HCT116 (cell line): Measurements from ENCODE around the gene MUC20. TPM values are rescaled to one million over a fixed set of nuclear protein-coding genes. Genes with fewer than 3 reads are reported as not detected.
"Not testable (repeated sequence)": the region's sequence is repeated elsewhere in the genome, so short reads cannot be mapped to it uniquely, and the experiment has no call there.

Experiments used
- ATAC-seq: fragments of 200-7000 bp; cut with Tn5 transposase; 2 replicates; pipeline ENCODE4 v1.9.1; 2020; ENCODE audit warnings: mild to moderate bottlenecking, moderate library complexity
- BruUV-seq: library from RNA; stranded (reverse); fragments of 400-500 nt; replicated peaks from 2 replicates; lab custom pipeline; 2021; lab: Mats Ljungman, UMichigan
- CTCF ChIA-PET: fragments of 300-600 bp; sonication (Branson Sonifier 250); formaldehyde crosslinking; loops from one replicate; lab custom pipeline; 2021; ENCODE audit warnings: antibody characterized with exemption; lab: Charles Lee
- POLR2A ChIA-PET: fragments of 300-600, 350-600 bp; sonication (Branson Sonifier 250); formaldehyde crosslinking; loops from one replicate; lab custom pipeline; 2021; ENCODE audit warnings: antibody characterized with exemption; lab: Charles Lee
- RAD21 ChIA-PET, 2 experiments: fragments of 300-600 bp; sonication (Branson Sonifier 250); formaldehyde crosslinking; loops; one replicate each; lab custom pipeline; 2023; ENCODE audit warnings: low total read pairs in 2 of 2; ENCODE audit not compliant: uncharacterized antibody in 2 of 2, unreplicated experiment in 2 of 2, low non-redundant PET in 1 of 2; lab: Charles Lee
- DNase-seq: peaks from one replicate; pipeline ENCODE4 v3.0.0-alpha.2; 2010; ENCODE audit warnings: low read depth, low spot score
- H2AFZ ChIP-seq: fragments of 200-600 bp; shearing (Covaris generic), sonication (generic); 2 replicates; pipeline ENCODE4 v1.6.1; 2017; ENCODE audit warnings: low read depth, mixed run types, mixed read lengths, antibody characterized with exemption, low read length; ENCODE audit not compliant: poor library complexity, severe bottlenecking
- H3K27ac ChIP-seq: 2 replicates; pipeline ENCODE4 v1.5.1; 2012; ENCODE audit warnings: low read depth, low read length
- H3K27me3 ChIP-seq: fragments of 200-600 bp; sonication (generic); 2 replicates; pipeline ENCODE4 v1.6.1; 2016; ENCODE audit warnings: mixed run types, low read length, mixed read lengths; ENCODE audit not compliant: insufficient read depth
- H3K36me3 ChIP-seq, 2 experiments: fragments of 200-500 bp in 1 of 2; fragments of 200-600 bp in 1 of 2; sonication (Bioruptor generic) in 1 of 2; sonication (generic) in 1 of 2; 2 replicates each; pipeline versions ENCODE4 v1.5.1 to v1.6.1; 2014 to 2016; ENCODE audit warnings: low read length in 2 of 2, inconsistent platforms in 1 of 2, mixed read lengths in 1 of 2, mixed run types in 1 of 2; ENCODE audit not compliant: insufficient read depth in 2 of 2, control insufficient read depth in 1 of 2
- H3K4me1 ChIP-seq, 2 experiments: fragments of 200-600 bp in 1 of 2; sonication (generic) in 1 of 2; 2 replicates each; pipeline versions ENCODE4 v1.5.1 to v1.6.1; 2012 to 2017; ENCODE audit warnings: low read length in 2 of 2, inconsistent platforms in 1 of 2, mild to moderate bottlenecking in 1 of 2, mixed read lengths in 1 of 2, mixed run types in 1 of 2, moderate library complexity in 1 of 2; ENCODE audit not compliant: insufficient read depth in 2 of 2, control insufficient read depth in 1 of 2
- H3K4me2 ChIP-seq: fragments of 200-600 bp; sonication (generic); 2 replicates; pipeline ENCODE4 v1.6.1; 2017; ENCODE audit warnings: mixed run types, low read length, mixed read lengths
- H3K4me3 ChIP-seq, 2 experiments: fragments of 200-600 bp in 1 of 2; sonication (generic) in 1 of 2; replicated peaks in 1 of 2; 2 replicates each; pipeline ENCODE4 v1.5.1; 2011 to 2016; ENCODE audit warnings: low read length in 2 of 2, control low read depth in 1 of 2, low read depth in 1 of 2, mild to moderate bottlenecking in 1 of 2, mixed read lengths in 1 of 2, mixed run types in 1 of 2
- H3K79me2 ChIP-seq: fragments of 200-600 bp; sonication (generic); 2 replicates; pipeline ENCODE4 v1.6.1; 2017; ENCODE audit warnings: mild to moderate bottlenecking, mixed run types, low read length, moderate library complexity, mixed read lengths; ENCODE audit not compliant: insufficient read depth
- H3K9ac ChIP-seq: fragments of 200-600 bp; sonication (generic); 2 replicates; pipeline ENCODE4 v1.6.1; 2016; ENCODE audit warnings: low read length, mixed read lengths
- H3K9me2 ChIP-seq: fragments of 200-600 bp; sonication (generic), shearing (Covaris generic); 2 replicates; pipeline ENCODE4 v1.6.1; 2017; ENCODE audit warnings: mixed run types, mild to moderate bottlenecking, moderate library complexity; ENCODE audit not compliant: insufficient read depth
- H3K9me3 ChIP-seq, 2 experiments: fragments of 200-500 bp in 1 of 2; fragments of 200-600 bp in 1 of 2; sonication (Bioruptor generic) in 1 of 2; sonication (generic) in 1 of 2; 2 replicates each; pipeline ENCODE4 v1.6.1; 2014 to 2017; ENCODE audit warnings: low read length in 2 of 2, mixed read lengths in 2 of 2, inconsistent platforms in 1 of 2, low read depth in 1 of 2, mild to moderate bottlenecking in 1 of 2, mixed run types in 1 of 2, moderate library complexity in 1 of 2; ENCODE audit not compliant: control insufficient read depth in 1 of 2, insufficient read depth in 1 of 2
- H4K20me1 ChIP-seq: fragments of 200-600 bp; sonication (generic), shearing (Covaris generic); 2 replicates; pipeline ENCODE4 v1.6.1; 2017; ENCODE audit warnings: mixed run types, mild to moderate bottlenecking, moderate library complexity; ENCODE audit not compliant: insufficient read depth
- CTCF ChIP-seq, 3 experiments: fragments of 200-600 bp in 1 of 3; sonication (generic) in 1 of 3; IDR thresholded peaks in 2 of 3; conservative IDR thresholded peaks in 1 of 3; 2 replicates each; pipeline ENCODE4 v1.5.1; 2012 to 2017; ENCODE audit warnings: low read depth in 2 of 3, low read length in 2 of 3, antibody characterized with exemption in 1 of 3, borderline replicate concordance in 1 of 3, control low read depth in 1 of 3, mild to moderate bottlenecking in 1 of 3, mixed read lengths in 1 of 3, mixed run types in 1 of 3, moderate library complexity in 1 of 3; ENCODE audit not compliant: insufficient read depth in 1 of 3
- EGR1 ChIP-seq: IDR thresholded peaks from 2 replicates; pipeline ENCODE4 v1.6.1; 2012; ENCODE audit warnings: low read depth
- ZFX ChIP-seq: fragments of 450-650 bp; IDR thresholded peaks from 2 replicates; pipeline ENCODE4 v1.6.1; 2017
- intact Hi-C: fragments of 100-400 bp; cut with micrococcal nuclease; formaldehyde crosslinking; loops from 2 replicates; pipeline ENCODE4 v1.10.0; 2022
- total RNA-seq: library from RNA; stranded (reverse); gene quantifications from one replicate; pipeline ENCODE4 v1.2.1, GENCODE V29; 2021; ENCODE audit not compliant: unreplicated experiment

Gene MUC20
- total RNA-seq, 1 experiment from 2014 or later, result 2.4 TPM

- no TSS peak for BruUV-seq
- DNase-seq, result no peak
- Histone ChIP-seq H3K27ac (no peak overlapping the region), H3K27me3 (no peaks in the 10 kb centered on the region), H2AFZ (no peak overlapping the region), H3K4me1 (no peaks in the 10 kb centered on the region), H3K9me3 (no peaks in the 10 kb centered on the region), H3K9ac (no peak overlapping the region), H3K4me3 (no peak overlapping the region), H3K79me2 (no peaks in the 10 kb centered on the region), H4K20me1 (no peaks in the 10 kb centered on the region), H3K36me3 (no peaks in the 10 kb centered on the region), H3K4me2 (no peak overlapping the region), H3K9me2 (0 out of 2 replicates have a peak, but pooled peaks cover 3% of the 10 kb centered on the region)
- CTCF ChIA-PET, result no interaction called here
- intact Hi-C loops, result no loop called here
- ATAC-seq, result no peak
- RAD21 ChIA-PET, result no interaction called here
- POLR2A ChIA-PET, result no interaction called here
- TF ChIP-seq ZFX (peak; percentile 16; the same call in 1 of the 2 replicates), EGR1 (no peak), CTCF (IDR thresholded peaks at IDR 0.05 in 2 of 3, conservative IDR thresholded peaks at IDR 0.05 in 1 of 3; ENCODE audit: borderline replicate concordance in 1 of 3, insufficient read depth in 1 of 3, low read depth in 2 of 3, low read length in 2 of 3) (no peak)
These were observed 11.1 kb upstream of the MUC20 start for GRCh38 chr3:195709676-195710085.

- ATAC-seq, POLR2A ChIA-PET, BruUV-seq, H3K4me2 ChIP-seq, DNase-seq, H3K27ac ChIP-seq, intact Hi-C loops, H3K4me3 ChIP-seq, CTCF ChIA-PET, H3K79me2 ChIP-seq, H3K4me1 ChIP-seq, H3K27me3 ChIP-seq, H3K9ac ChIP-seq, H4K20me1 ChIP-seq, RAD21 ChIA-PET, H2AFZ ChIP-seq, H3K36me3 ChIP-seq, H3K9me3 ChIP-seq, H3K9me2 ChIP-seq: not testable (repeated sequence)
These were observed 10.5 kb upstream of the MUC20 start for GRCh38 chr3:195710126-195710905.

- H3K4me2 ChIP-seq, CTCF ChIA-PET, RAD21 ChIA-PET, H3K27me3 ChIP-seq, H3K27ac ChIP-seq, H3K9me2 ChIP-seq, H3K4me3 ChIP-seq, POLR2A ChIA-PET, DNase-seq, H3K9ac ChIP-seq, H3K79me2 ChIP-seq, BruUV-seq, H2AFZ ChIP-seq, H3K9me3 ChIP-seq, H3K36me3 ChIP-seq, intact Hi-C loops, H4K20me1 ChIP-seq, ATAC-seq: not testable (repeated sequence)
- H3K4me1 ChIP-seq, result peaks cover 8 to 12% of the 10 kb centered on the region in 2 experiments
These were observed 9.5 kb upstream of the MUC20 start for GRCh38 chr3:195711091-195711812.
